NK-92 (cell line): ENCODE measurements around the gene ANAPC1.
"Not testable (repeated sequence)": the region's sequence is repeated elsewhere in the genome, so short reads cannot be mapped to it uniquely, and the experiment has no call there.

ENCODE experiments used
- DNase-seq: peaks from one replicate; lab custom pipeline; 2025; ENCODE audit not compliant: unreplicated experiment; lab: John Stamatoyannopoulos, UW

Gene ANAPC1

GRCh38 chr2:111883661-111884591 is at the start of gene ANAPC1:
TSS of gene ANAPC1 (minus strand) at chr2:111884193. CDS start at chr2:111880825, 3,368 bp downstream.
- DNase-seq, result no peak

GRCh38 chr2:111932841-111933291 is 48.9 kb upstream of the ANAPC1 start:
- no peak for DNase-seq

- DNase-seq, result no peak
Observed at GRCh38 chr2:111930875-111931274, 46.9 kb upstream of the ANAPC1 start.

GRCh38 chr2:111930409-111930808 is 46.4 kb upstream of the ANAPC1 start:
- DNase-seq, result no peak

GRCh38 chr2:111927723-111928122 is 43.7 kb upstream of the ANAPC1 start:
- DNase-seq, result no peak

GRCh38 chr2:111924617-111925107 is 40.7 kb upstream of the ANAPC1 start:
- no peak for DNase-seq

GRCh38 chr2:111923276-111923804 is 39.3 kb upstream of the ANAPC1 start:
- DNase-seq, result no peak

GRCh38 chr2:111919794-111920608 is 36.0 kb upstream of the ANAPC1 start:
- no peak for DNase-seq

GRCh38 chr2:111919365-111919764 is 35.4 kb upstream of the ANAPC1 start:
- DNase-seq, result no peak

- no peak for DNase-seq
Observed at GRCh38 chr2:111918383-111918806, 34.4 kb upstream of the ANAPC1 start.

GRCh38 chr2:111917106-111917505 is 33.1 kb upstream of the ANAPC1 start:
- DNase-seq, result no peak

- DNase-seq, result no peak
Observed at GRCh38 chr2:111912547-111912946, 28.6 kb upstream of the ANAPC1 start.

- not testable (repeated sequence) for DNase-seq
Observed at GRCh38 chr2:111911295-111911977, 27.4 kb upstream of the ANAPC1 start.

GRCh38 chr2:111910609-111911277 is 26.8 kb upstream of the ANAPC1 start:
- DNase-seq, result no peak

- not testable (repeated sequence) for DNase-seq
Observed at GRCh38 chr2:111909997-111910396, 26.0 kb upstream of the ANAPC1 start.

- DNase-seq, result no peak
Observed at GRCh38 chr2:111909079-111909478, 25.1 kb upstream of the ANAPC1 start.

GRCh38 chr2:111908578-111908977 is 24.6 kb upstream of the ANAPC1 start:
- DNase-seq, result no peak

GRCh38 chr2:111905990-111906735 is 22.2 kb upstream of the ANAPC1 start:
- no peak for DNase-seq

- not testable (repeated sequence) for DNase-seq
Observed at GRCh38 chr2:111905475-111905869, 21.5 kb upstream of the ANAPC1 start.
